Measurements from ENCODE around the gene SNAPC4. TPM values are rescaled to one million over a fixed set of nuclear protein-coding genes. Genes with fewer than 3 reads are reported as not detected.
A peak's percentile ranks its signal among the peaks of the same experiment; 100 is the strongest.

The SNAPC4 gene
- polyA plus RNA-seq, 2 of the 4 experiments (the other 2 are of a cell fraction), result 2.7 to 10.3 TPM

DNA sequence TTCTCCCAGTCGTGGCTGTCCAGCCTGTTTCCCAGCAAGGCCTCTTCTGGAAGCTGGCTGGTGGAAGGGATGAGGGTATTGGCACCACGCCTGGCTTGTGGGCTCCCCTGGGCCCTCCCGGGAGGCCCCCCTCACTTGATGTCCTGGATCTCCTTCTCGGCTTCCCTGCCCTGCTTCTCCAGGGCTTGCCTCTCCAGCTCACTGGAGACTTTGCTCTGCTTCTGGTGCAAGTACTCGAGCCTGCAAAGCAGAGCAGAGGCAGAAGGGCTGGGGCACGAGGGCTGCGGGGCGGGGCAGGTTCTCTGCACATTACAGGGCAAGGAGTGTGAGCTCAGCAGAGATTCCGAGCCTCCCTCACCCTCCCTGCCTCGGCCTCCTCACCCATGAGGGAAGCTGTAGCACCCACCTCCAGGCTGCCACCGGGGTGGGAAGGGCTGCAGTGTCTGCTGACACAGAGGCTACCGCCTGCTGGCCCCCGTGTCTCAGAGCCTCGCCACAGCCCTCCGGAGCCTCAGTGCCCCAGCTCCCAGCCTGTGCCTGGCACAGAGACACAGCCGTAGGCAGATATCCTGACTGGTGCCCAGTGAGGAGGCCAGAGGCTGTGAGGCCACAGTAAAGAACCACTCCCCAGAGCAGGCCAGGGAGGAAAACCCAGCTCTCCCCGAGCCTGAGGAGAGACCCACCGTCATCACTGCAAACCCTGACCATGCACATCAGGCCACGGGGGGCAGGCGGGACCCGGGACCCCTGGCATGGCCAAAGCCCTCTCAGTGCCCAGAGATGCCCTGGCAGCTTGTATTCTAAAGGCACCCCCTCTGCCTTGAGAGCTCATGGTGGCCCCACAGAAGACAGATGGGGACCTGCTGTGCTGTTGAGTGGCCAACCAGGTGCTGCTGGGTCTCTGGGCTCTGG, 7.2 kb downstream of the SNAPC4 start:
- POLR2A ChIA-PET, result interaction anchor here (0.8 to 1.5 kb wide), 2 partner anchors 8 to 30 kb away, joined by 3 to 5 read pairs; no protein-coding TSS in a partner anchor
- Histone ChIP-seq H3K4me2 (no peak overlapping the region), H3K4me3 (no peak overlapping the region), H3K27ac (no peak overlapping the region), H3K4me1 (no peaks in the 10 kb centered on the region), H3K9me3 (no peaks in the 10 kb centered on the region)
- WGBS (ENCODE audit: missing lambda C conversion rate), result 90% methylated on average over 20 of the region's 21 CpGs
- TF ChIP-seq POLR2AphosphoS2 (conservative IDR thresholded peaks at IDR 0.05; ENCODE audit: low read length), result no peak
- TF ChIP-seq ZNF302 (CRISPR knock-in tag; IDR thresholded peaks at IDR 0.05), result no peak
- no peak for TF ChIP-seq MAFK (IDR thresholded peaks at IDR 0.05; ENCODE audit: partially characterized antibody)
- TF ChIP-seq, protein P1, sequence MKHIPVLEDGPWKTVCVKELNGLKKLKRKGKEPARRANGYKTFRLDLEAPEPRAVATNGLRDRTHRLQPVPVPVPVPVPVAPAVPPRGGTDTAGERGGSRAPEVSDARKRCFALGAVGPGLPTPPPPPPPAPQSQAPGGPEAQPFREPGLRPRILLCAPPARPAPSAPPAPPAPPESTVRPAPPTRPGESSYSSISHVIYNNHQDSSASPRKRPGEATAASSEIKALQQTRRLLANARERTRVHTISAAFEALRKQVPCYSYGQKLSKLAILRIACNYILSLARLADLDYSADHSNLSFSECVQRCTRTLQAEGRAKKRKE (CRISPR knock-in tag; IDR thresholded peaks at IDR 0.05; ENCODE audit: low read depth), result no peak
- TF ChIP-seq, protein P2, sequence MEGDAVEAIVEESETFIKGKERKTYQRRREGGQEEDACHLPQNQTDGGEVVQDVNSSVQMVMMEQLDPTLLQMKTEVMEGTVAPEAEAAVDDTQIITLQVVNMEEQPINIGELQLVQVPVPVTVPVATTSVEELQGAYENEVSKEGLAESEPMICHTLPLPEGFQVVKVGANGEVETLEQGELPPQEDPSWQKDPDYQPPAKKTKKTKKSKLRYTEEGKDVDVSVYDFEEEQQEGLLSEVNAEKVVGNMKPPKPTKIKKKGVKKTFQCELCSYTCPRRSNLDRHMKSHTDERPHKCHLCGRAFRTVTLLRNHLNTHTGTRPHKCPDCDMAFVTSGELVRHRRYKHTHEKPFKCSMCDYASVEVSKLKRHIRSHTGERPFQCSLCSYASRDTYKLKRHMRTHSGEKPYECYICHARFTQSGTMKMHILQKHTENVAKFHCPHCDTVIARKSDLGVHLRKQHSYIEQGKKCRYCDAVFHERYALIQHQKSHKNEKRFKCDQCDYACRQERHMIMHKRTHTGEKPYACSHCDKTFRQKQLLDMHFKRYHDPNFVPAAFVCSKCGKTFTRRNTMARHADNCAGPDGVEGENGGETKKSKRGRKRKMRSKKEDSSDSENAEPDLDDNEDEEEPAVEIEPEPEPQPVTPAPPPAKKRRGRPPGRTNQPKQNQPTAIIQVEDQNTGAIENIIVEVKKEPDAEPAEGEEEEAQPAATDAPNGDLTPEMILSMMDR (IDR thresholded peaks at IDR 0.05), result no peak
- no peak for TF ChIP-seq TFCP2L1 (CRISPR knock-in tag; IDR thresholded peaks at IDR 0.05)
- TF ChIP-seq, protein P3, sequence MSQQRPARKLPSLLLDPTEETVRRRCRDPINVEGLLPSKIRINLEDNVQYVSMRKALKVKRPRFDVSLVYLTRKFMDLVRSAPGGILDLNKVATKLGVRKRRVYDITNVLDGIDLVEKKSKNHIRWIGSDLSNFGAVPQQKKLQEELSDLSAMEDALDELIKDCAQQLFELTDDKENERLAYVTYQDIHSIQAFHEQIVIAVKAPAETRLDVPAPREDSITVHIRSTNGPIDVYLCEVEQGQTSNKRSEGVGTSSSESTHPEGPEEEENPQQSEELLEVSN (IDR thresholded peaks at IDR 0.05; ENCODE audit: borderline replicate concordance, low read depth), result no peak
- no peak for TF ChIP-seq NR3C1 (IDR thresholded peaks at IDR 0.05)
- TF ChIP-seq RCOR1 (IDR thresholded peaks at IDR 0.05; ENCODE audit: low read depth, low read length), result no peak
- TF ChIP-seq CBX8 (IDR thresholded peaks at IDR 0.05), result no peak
- TF ChIP-seq MYC (IDR thresholded peaks at IDR 0.05; ENCODE audit: borderline replicate concordance, low read length), result no peak
- no peak for TF ChIP-seq FOSL2 (IDR thresholded peaks at IDR 0.05)
- TF ChIP-seq FOSL2 (CRISPR knock-in tag; IDR thresholded peaks at IDR 0.05), result no peak
- DNase-seq (ENCODE audit: low read depth in 1 of 2, low spot score in 1 of 2) (no peak), FAIRE-seq (no peak), ATAC-seq (peak in 1 of 2 experiments; percentile 28; a peak in 3 of 6 replicates)
- CTCF ChIA-PET, result interaction anchor here (0.9 to 4.5 kb wide), 15 partner anchors 8 to 426 kb away, joined by 3 to 29 read pairs (median 3); partner anchors contain the start of genes DNLZ, ENTR1, PMPCA and SNAPC4

DNA sequence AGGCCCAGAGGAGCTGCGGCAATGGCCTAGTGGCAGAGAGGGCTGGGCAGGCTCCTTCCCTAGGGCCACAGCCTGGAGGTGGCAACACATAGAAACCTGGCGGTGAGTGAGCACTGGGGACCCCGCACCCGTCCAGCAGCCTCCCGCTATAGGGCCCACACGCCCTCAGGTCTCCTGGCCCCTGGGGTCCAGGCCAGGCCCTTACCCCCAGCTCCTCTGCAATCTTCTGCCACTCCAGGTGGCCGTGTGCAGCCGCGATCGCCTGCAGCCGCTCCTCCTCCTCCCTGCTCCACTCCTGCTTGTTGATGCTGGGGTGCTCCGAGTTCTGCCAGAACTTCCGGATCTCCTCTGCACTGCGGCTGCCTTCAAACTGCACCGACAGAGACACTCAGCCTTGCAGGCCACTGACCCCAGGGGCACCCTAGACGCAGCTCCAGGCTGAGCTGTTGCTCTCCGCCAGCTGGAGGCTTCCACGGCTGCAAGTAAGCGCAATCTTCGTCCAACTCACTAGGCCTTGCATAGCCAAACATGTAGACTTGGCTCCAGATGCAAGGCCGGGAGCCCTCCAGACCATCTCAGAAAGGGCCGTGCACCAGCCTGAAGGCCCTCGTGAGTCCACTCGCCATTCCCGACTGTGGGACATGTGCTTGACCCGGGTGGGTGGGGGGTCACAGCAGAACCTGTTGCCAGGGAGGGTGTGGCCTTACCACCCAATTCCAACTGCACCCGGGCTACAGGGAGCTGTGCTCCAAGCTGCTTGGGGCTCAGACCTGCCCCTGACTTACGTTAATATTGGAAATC, 8.0 kb downstream of the SNAPC4 start:
- ChIA-PET CTCF (interaction anchor here (0.7 to 4.5 kb wide), 13 partner anchors 9 to 253 kb away, joined by 3 to 29 read pairs (median 4); partner anchors contain the start of genes DNLZ and SNAPC4), POLR2A (interaction anchor here (0.8 to 1.5 kb wide), 2 partner anchors 9 to 29 kb away, joined by 3 to 5 read pairs; no protein-coding TSS in a partner anchor)
- FAIRE-seq, result no peak

More for the DNA sequence above, 8.0 kb downstream of the SNAPC4 start:
- WGBS (ENCODE audit: missing lambda C conversion rate), result 94% methylated on average over 27 of the region's 28 CpGs
- TF ChIP-seq HEYL (CRISPR knock-in tag; IDR thresholded peaks at IDR 0.05) (no peak), RARB (CRISPR knock-in tag; IDR thresholded peaks at IDR 0.05) (no peak), ZFP36 (IDR thresholded peaks at IDR 0.05; ENCODE audit: borderline replicate concordance, partially characterized antibody) (no peak), ZC3H11A (IDR thresholded peaks at IDR 0.05) (no peak), ZNF302 (CRISPR knock-in tag; IDR thresholded peaks at IDR 0.05) (no peak)
- TF ChIP-seq, protein P4, sequence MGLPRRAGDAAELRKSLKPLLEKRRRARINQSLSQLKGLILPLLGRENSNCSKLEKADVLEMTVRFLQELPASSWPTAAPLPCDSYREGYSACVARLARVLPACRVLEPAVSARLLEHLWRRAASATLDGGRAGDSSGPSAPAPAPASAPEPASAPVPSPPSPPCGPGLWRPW (IDR thresholded peaks at IDR 0.05), result no peak
- TF ChIP-seq, protein P5, sequence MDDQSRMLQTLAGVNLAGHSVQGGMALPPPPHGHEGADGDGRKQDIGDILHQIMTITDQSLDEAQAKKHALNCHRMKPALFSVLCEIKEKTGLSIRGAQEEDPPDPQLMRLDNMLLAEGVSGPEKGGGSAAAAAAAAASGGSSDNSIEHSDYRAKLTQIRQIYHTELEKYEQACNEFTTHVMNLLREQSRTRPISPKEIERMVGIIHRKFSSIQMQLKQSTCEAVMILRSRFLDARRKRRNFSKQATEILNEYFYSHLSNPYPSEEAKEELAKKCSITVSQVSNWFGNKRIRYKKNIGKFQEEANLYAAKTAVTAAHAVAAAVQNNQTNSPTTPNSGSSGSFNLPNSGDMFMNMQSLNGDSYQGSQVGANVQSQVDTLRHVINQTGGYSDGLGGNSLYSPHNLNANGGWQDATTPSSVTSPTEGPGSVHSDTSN (IDR thresholded peaks at IDR 0.05), result no peak
- Histone ChIP-seq H3K9me3 (no peaks in the 10 kb centered on the region), H3K4me3 (no peak overlapping the region), H3K27ac (no peak overlapping the region), H3K4me1 (no peaks in the 10 kb centered on the region), H3K4me2 (no peak overlapping the region)
- peak in 1 of 2 experiments; percentile 25; a peak in 2 of 6 replicates for ATAC-seq
- no peak for DNase-seq (ENCODE audit: low read depth in 1 of 2, low spot score in 1 of 2)

All from A549 (cell line).